ENCODE measurements around the gene VPS35L.

VPS35L gene

DNA sequence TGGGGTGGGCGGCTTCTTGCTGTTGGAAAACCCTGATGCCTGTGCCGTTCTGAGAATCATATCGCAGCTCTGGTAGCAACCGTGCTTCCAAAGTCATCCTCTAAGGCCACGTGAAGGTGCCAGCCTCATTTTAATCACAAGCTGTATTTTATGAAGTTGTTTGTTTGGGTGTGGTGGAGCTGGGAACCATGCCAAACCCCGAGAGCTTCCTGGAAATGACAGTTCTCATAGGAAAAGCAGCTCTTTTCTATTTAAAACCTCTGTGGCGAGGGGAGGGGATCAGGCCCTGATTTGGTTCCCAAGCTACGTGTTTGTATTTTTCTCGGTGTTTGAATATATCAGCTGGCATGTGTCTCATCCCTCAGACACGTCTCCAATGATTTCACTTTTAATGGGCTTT lies 140.8 kb downstream of the VPS35L start:
- DNase-seq (ENCODE audit: low spot score), result peak; percentile 79

DNA sequence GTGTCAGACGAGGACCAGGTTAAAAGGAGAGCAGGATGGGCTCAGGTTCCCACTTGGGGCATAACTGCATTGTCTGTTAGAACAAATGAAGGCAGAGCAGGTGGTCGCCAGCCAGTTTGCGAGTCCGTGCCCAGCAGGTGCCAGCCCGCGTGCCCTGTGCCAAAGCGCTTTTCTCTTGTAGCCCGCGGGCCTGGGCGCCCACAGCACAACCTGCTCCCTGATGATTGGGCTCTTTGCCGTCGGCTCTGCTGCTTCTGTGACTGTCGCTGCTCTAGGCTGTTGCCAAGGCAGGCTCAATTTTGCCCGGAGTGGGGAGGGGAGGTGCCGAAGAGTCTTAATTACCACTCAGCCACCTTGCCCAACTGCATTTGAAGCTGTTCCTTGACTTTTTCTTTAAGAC lies 141.5 kb downstream of the VPS35L start:
- no peak for DNase-seq (ENCODE audit: low spot score)

DNA sequence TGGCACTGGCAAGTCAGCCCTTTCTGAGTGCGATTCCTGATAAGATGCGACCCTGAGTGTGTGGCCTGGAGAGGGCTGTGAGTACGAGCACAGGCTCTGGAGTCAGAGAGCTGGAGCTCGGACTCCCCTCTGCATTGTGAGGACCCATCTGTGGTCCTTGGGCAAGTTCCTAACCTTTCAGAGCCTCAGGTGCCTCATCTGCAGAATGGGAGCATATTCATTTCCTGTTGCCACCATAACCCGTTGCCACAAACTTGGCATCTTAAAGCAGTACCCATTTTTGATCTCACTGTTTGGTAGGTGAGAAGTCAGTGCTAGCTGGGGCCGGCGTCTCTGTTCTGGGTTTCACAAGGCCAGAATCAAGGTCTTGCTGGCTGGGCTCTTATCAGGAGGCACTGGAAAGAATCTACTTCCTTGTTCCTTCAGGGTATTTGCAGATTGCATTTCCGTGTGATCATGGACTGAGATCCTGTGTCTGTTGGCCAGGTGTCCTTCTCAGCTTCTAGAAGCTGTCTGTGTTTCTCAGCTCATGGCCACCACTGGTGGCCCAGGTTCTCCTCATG lies 142.3 kb downstream of the VPS35L start:
- DNase-seq (ENCODE audit: low spot score), result no peak

DNA sequence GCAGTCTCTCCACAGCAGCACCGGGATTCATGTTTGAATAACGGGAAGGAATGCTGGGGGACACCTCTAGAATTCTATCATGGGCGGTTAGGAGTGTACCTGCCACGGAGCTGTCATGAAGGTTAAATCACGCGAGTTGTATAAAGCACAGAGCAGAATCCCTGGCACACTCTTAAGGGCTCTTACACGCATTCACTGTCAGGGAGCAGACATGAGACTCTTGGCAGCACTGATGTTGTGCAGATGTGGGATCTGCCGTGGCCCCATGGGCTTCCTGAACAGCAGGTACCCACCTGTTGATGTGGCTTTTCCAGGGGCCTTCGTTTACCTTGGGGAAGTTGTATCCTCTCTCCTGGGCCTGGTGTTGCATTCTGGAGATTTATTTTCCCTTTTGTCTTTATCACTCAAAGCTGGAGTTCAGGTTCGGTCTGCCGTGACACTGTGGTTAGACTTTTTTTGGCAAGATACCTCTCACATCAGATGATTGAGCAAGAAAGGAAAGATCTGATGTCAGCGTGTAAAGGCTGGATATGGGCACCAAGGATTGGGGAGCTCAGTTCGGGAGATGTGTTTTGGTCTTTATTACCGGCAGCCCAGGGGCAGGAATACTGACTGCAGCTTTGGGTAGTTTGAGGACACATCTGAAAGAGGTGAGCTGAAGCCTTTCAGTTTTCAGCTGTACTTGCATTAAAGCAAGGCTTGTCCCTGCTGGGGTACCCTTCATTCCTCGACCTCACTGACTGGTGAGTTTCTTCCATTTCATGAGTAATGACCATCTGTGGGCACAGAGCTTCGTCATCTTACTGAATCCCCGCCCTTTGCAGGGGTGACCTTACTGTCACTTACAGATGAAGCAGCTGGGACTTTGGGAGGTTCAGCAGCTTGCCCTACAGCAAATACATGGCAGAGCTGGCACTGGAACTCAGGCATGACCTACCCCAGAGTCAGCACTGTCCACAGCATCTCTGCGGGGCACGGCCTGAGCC lies 143.3 kb downstream of the VPS35L start:
- no peak for DNase-seq (ENCODE audit: low spot score)

DNA sequence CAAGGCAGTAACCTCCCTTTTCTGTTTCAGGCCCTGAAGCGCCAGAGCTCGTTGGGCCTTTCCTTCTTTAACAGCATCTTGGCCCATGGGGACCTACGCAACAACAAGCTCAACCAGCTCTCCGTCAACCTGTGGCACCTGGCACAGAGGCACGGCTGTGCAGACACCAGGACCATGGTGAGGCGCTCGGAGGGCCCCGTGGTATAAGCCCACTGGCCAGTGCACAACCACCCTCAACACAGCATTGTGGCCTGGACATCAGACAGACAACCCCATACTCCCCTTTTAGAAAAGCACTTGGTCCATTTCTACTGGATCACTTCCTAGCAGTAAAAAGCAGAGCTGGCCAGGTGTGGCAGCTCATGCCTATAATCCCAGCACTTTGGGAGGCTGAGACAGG lies 144.0 kb downstream of the VPS35L start:
- DNase-seq (ENCODE audit: low spot score), result no peak

DNA sequence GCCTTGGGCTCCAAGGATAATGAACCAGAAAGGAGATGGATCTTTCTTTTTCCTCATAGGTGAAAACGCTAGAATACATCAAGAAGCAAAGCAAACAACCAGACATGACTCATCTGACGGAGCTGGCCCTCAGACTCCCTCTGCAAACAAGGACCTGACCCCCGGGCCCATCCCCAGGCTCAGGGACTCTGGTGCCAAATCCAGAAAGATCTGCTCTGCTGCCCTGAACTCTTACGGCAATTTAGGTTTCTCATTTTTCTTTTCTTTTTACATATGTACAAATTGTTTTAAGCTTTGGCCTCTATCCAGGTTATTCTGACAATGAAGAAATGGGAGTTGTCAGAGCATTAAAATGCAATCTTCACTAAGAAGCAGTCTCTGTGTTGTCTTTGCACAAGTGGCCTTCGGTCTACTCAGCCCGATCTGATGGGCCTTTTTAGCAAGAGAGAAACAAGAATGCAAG lies 144.8 kb downstream of the VPS35L start:
- DNase-seq (ENCODE audit: low spot score), result no peak

DNA sequence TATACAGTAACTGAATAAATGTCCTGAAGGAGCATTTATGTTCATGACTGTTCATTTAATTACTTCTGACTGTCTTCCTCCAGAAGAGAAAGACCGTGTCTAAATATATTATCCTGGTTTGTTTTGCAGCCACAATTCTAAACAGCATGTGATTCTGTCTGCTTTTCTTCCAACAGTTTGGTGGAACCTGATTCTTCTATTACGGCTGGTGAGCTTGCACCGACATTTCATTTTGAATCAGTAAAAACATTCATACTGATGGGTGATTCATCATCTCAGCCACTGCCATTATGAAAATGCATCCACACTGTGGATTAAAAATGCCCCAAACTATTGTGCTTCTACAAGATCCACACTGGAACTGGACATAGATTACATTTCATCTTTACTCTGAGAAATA lies 145.6 kb downstream of the VPS35L start:
- DNase-seq (ENCODE audit: low spot score), result no peak

DNA sequence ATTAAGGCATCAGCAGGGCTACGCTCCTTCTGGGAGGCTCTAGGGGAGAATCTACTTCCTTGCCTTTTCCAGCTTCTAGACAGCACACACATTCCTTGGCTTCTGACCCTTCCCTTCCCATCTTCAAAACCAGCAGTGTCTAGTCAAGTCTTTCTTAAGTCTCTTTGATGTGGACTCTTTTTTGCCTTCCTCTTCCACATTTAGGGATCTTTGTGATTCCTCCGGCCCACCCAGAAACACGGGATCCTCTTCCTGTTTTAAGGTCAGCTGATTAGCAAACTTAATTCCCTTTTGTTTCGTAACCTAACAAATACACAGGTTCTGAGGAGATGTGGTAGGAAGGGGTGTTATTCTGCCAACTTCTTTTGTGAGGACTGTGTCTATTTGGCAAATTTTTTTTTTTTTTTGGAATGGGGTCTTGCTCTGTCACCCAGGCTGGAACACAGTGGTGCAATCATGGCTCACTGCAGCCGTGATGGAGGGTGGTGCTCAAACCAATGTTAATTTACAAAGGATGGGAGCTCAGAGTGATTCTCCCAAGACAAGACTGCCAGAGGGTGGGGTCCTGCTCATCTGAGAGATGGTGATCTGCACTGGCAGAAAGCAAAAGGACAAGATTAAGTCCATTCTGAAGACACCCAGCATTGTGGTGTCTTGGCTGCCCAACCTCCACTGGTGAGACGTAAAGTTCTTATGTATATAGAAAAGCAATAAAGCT lies 147.8 kb downstream of the VPS35L start:
- no peak for DNase-seq (ENCODE audit: low spot score)

DNA sequence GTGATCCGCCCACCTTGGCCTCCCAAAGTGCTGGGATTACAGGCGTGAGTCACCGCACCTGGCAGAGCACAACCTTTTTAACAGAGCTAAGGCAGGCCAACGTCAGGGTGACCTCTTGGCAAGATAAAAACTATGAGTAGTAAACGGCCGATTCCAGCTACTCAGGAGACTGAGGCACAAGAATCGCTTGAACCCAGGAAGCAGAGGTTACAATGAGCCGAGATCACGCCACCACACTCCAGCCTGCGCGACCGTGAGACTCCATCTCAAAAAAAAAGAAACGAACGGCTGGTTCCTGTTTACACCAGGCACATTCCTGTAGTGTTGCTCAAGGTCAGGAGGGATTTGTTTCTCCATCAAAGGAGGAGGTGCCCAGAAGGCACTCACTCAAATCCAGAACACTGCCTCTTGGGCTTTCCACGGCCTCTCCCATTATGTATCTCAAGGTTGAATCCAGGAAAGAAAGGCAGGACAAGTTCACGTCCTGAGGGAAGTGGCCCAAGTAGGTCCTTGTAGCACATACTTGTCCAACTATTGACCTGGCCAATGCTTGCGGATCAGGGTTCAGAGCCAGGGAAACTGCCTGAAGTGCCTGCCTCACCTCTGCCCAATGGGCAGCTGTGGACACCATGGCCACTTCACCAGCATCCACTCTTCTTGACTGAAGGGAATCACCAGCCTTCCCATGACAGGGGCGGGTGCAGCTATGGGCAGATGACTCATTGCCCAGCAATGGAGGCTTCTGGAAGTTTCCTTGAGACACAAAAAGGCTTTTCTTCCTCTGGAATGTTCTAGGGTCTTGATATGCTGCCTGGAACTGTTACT lies 149.0 kb downstream of the VPS35L start:
- no peak for DNase-seq (ENCODE audit: low spot score)

DNA sequence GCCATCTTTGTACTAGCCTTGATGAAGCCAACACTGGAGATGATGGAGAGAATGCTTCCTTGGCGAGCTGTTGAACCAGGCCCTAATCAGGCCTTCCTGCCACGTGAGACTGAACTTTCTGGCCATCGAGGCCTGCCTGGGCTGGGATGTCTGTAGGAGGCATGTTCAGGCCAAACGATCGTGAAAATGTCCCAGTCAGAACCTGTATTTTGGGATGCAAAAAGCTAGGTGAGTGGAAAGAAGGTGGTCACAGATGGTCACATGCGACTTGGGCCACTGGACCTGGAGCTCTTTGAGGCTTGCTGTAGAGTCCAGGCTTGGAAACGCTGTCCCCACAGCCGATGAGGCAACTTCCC lies 149.6 kb downstream of the VPS35L start:
- DNase-seq (ENCODE audit: low spot score), result no peak

DNA sequence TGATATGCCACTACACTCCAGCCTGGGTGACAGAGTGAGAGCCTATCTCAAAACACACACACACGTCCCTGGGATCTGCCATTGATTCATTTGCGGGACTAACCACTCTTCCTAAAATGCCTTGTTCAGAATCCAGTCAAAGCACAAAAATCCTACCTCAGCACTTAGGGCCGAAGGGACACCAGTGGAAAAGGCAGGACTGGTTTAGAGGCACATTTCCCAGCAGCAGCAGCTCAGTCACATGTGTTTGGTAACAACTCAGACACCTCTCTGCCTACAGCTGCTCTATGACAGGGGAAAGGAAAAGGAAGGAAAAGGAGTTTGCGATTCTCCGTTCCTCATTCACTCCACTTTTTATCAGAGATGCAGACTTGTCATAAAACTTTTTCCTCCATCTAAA lies 150.3 kb downstream of the VPS35L start:
- DNase-seq (ENCODE audit: low spot score), result no peak

DNA sequence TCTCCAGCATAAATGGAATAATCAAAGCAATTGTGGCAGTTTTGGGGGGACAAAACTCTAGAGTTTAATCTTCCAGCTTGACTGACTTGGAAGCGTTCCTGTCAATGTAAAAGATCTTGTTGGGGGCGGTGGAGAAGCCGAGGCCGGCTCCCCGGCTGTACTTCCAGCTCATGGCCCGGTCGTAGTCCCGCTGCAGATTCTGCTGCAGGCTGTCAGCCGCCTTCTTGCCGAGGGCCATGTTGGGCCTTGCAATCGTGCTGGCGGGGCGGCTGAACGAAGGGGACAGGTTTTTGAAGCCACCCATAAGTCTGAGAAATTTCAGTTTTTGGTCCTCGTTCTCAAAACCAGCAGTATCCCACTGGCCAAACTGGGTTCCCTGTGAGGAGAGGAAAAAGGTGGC lies 151.3 kb downstream of the VPS35L start:
- DNase-seq (ENCODE audit: low spot score), result no peak

DNA sequence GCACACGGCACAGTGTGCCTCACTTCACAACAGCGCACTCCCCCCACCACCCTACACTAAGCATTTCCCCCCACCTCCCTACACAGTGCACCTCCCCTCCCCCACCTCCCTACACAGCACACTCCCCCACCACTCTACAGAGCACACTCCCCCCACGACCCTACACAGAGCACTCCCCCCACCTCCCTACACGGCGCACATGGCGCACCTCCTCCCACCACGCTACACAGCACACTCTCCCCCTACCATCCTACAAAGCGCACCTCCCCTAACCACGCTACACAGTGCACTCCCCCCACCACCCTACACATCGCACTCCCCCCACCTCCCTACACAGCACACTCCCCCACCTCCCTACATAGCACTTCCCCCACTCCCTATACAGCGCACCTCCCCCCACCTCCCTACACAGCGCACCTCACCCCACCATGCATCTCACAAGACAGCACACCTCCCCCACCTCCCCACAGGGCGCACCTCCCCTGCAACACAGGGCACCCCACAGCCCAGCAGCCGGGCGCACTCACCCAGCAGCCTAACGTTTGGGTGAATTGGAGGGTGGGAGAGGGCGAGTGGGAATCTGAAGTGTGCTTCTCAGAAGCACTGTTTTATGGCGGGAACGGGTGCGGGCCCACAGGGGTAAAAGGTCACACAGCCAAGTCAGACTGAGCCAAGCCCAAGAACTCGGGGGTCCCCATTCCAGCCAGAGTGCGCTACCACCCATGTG lies 152.2 kb downstream of the VPS35L start:
- DNase-seq (ENCODE audit: low spot score), result no peak

DNA sequence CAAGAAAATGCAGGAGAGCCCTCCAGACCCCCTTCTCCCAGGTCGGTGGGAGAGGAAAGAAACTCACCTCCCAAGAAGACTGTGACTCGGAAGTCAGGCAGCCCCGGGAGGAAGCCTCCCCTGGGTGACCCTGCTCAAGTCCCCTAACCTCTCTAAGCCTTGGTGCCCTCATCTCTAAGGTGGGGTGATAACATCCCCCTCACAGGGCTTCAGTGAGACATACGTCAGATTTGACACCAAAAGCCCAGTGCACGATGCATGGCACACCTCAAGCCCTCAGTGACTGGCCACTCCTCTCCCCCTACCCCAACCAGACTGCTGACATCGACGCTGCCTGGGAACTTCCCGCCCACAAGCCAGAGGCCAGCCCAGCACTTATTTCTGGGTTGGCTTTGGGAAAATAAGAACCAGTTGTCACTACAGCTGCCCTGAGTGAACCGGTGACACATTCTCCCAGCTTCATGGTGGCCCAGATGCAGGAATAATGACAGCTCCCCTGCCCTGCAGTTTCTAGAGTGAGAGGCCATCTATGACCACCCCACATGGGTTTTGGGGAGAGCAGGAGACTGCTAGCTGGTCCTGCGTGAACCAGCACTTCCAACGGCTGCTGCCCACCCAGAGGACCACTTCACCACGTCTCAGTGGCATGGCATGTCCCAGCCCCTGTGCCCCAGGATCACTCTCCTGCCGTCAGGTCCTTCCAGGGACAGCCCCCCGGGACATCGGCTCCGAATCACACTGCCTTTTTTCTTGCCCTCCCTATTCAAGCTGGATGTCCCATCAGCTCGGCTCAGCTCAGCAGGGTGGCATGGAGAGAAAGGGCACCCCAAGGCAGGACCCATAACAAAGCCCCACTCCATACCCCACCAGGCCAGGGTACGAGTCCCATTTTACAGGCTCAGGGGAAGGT lies 153.0 kb downstream of the VPS35L start:
- DNase-seq (ENCODE audit: low spot score), result no peak

DNA sequence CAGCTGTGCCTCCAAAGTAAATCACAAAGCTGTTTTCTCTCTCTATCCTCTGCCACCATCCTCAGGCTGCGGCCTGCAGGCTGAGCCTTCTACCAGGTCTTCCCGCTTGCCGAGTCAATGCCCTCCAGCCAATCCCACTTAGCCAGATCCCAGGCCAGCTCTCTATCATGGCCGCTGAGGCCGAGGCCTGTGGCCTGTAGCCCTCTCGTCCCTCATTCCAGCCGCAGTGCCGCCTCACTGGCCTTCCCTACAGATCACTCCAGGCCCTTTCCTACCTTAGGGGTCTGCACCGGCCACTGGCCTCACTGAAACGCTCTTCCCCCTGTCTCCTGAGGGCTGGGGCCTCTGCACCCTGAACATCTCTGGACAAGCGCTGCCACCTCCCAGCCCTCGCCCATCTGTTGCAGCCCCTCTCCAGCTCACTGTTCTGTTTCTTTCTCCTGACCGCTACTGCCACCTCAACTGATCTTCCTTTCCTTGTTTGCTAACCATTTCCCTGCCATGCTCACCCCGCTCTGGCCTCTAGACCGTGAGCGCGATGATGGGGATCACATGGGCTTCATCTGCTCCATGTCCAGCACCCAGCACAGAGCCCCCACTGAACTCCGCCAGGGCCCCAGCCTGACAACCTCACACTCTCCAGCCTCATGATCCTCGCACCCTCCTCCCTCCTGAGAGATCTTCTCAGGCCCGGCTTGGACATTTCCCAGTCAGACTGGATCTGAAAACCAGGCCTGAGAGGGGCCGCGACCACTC lies 154.1 kb downstream of the VPS35L start:
- no peak for DNase-seq (ENCODE audit: low spot score)

DNA sequence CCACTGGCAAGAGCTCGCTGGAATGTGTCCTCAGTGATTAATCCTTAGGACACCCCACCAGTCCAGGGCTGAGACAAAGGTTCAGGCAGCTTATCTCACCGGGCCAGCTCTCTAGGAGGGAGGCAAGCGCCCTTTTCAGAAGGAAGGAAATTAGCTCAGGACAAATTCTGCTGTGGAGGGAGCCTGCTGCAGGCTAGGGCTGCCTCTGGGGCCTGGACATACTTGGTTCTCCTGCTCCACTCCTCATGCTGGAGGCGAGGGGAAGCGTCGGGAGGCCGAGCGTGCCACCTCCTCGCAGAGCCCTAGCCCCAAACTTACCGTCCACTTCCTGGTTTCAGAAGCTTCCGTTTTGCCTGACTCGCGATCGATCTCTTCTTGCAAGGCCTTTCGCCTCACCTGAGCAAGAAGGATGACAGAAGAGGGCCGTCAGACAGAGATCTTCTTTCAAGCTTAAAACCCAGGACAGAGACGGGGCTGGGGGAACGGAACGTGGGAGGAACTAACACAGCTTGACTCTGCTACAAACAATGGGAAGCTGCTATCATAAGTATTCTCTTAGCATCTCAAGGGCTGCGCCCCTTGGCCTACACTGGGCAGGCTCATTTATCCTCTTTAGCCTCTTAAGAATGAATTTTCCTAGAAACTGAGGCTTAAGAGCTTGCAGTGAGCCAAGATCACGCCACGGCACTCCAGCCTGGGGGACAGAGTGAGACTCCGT lies 154.8 kb downstream of the VPS35L start:
- DNase-seq (ENCODE audit: low spot score), result no peak

DNA sequence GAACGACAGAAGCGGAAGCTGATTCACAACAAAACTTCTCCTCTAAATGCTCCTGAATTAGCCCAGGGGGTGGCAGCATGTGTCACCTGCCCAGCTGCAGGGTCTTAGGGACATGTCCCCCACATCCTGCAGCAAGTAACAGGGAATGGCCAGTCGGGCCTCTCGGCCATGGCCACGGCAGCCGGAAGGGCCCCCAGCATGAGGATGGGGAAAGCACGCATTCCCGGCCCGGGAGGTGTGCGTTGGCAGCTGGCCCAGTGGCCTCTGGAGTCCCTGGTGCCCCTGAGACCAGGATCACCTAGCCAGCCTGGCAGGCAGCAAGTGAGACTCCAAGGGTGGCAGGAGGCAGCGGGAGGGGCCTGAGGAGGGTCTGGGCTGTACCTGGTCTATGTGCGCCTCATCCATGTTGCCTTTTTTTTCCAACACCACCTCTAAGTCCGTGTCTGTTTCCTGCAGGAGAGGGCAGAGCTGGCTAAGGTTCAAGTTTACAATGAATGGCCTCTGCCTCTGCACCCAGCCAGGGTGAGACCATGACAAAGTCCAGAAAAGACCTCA lies 155.6 kb downstream of the VPS35L start:
- no peak for DNase-seq (ENCODE audit: low spot score)

DNA sequence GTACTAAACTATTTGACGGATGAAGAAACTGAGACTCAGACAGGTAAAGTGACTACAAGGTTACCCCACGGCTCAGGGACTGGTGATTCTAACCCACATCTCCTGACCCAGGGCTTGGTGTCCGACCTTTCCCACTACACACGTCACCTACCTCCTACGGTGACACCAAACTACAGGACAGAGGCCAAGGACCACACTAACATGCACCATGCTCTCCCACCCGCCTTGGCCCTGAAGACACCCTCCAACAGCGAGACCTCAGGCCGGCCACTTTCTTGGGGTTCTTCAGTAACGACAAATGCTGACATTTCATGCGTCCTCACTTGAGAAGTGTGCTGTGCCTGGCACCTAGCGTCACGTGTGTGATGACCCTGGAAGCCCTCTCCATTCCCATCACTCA lies 156.1 kb downstream of the VPS35L start:
- DNase-seq (ENCODE audit: low spot score), result no peak
